NT2/D1 (cell line): Measurements from ENCODE around the gene IFT43.

Experiments
- DNase-seq: peaks from one replicate; pipeline ENCODE4 v3.0.0-alpha.2; 2011; ENCODE audit warnings: low read depth, low spot score
- H3K27me3 ChIP-seq: 2 replicates; pipeline ENCODE4 v1.6.0; 2011; ENCODE audit warnings: mild to moderate bottlenecking; ENCODE audit not compliant: insufficient read length, insufficient read depth
- H3K36me3 ChIP-seq: 2 replicates; pipeline ENCODE4 v1.6.1; 2011; ENCODE audit warnings: mild to moderate bottlenecking, low read length, mixed read lengths; ENCODE audit not compliant: insufficient read depth, insufficient read length
- H3K4me1 ChIP-seq: 2 replicates; pipeline ENCODE4 v1.5.1; 2011; ENCODE audit not compliant: insufficient read depth, insufficient read length
- H3K4me3 ChIP-seq: 2 replicates; pipeline ENCODE4 v1.5.1; 2011; ENCODE audit warnings: low read depth; ENCODE audit not compliant: insufficient read length
- H3K9ac ChIP-seq: 2 replicates; pipeline ENCODE4 v1.6.0; 2011; ENCODE audit warnings: low read depth; ENCODE audit not compliant: insufficient read length
- H3K9me3 ChIP-seq: 2 replicates; pipeline ENCODE4 v1.5.1; 2011; ENCODE audit warnings: mild to moderate bottlenecking, low read length; ENCODE audit not compliant: insufficient read depth
- SUZ12 ChIP-seq: IDR thresholded peaks from 2 replicates; pipeline ENCODE4 v1.6.1; 2011; ENCODE audit not compliant: insufficient read length, insufficient read depth; ENCODE audit errors: extremely low read depth
- YY1 ChIP-seq: IDR thresholded peaks from 2 replicates; pipeline ENCODE4 v1.6.1; 2011; ENCODE audit not compliant: insufficient read length, insufficient read depth
- ZNF274 ChIP-seq: IDR thresholded peaks from 2 replicates; pipeline ENCODE4 v1.6.1; 2011; ENCODE audit warnings: mild to moderate bottlenecking, low read depth, low read length

IFT43 gene

GRCh38 chr14:76089575-76089974 lies 104.0 kb downstream of the IFT43 start:
- Histone ChIP-seq H3K4me3 (no peak overlapping the region), H3K27me3 (no peaks in the 10 kb centered on the region), H3K36me3 (no peaks in the 10 kb centered on the region), H3K9ac (no peak overlapping the region), H3K4me1 (peaks cover 7% of the 10 kb centered on the region), H3K9me3 (no peaks in the 10 kb centered on the region)
- no peak for TF ChIP-seq YY1
- no peak for TF ChIP-seq SUZ12
- TF ChIP-seq ZNF274 = no peak
- no peak for DNase-seq

- Histone ChIP-seq H3K9ac (no peak overlapping the region), H3K4me3 (no peak overlapping the region), H3K36me3 (no peaks in the 10 kb centered on the region), H3K9me3 (no peaks in the 10 kb centered on the region), H3K27me3 (no peaks in the 10 kb centered on the region), H3K4me1 (peaks cover 6% of the 10 kb centered on the region)
- no peak for TF ChIP-seq YY1
- TF ChIP-seq SUZ12 = no peak
- no peak for TF ChIP-seq ZNF274
- DNase-seq = no peak
Measured at GRCh38 chr14:76090616-76091391, 105.2 kb downstream of the IFT43 start.

- Histone ChIP-seq H3K4me3 (no peak overlapping the region), H3K9ac (no peak overlapping the region), H3K9me3 (no peaks in the 10 kb centered on the region), H3K36me3 (no peaks in the 10 kb centered on the region), H3K4me1 (peaks cover 6% of the 10 kb centered on the region), H3K27me3 (no peaks in the 10 kb centered on the region)
- DNase-seq = no peak
- TF ChIP-seq ZNF274 (no peak), SUZ12 (no peak)
Measured at GRCh38 chr14:76093077-76093476, 107.5 kb downstream of the IFT43 start.

- no peak overlapping the region for H3K4me3 ChIP-seq
Measured at GRCh38 chr14:76096257-76096656, 110.7 kb downstream of the IFT43 start.

GRCh38 chr14:76097547-76097946 lies 112.0 kb downstream of the IFT43 start:
- H3K27me3 ChIP-seq = no peaks in the 10 kb centered on the region
- H3K36me3 ChIP-seq = no peaks in the 10 kb centered on the region
- H3K9ac ChIP-seq = no peak overlapping the region
- DNase-seq = no peak
- H3K4me3 ChIP-seq = no peak overlapping the region
- no peaks in the 10 kb centered on the region for H3K9me3 ChIP-seq
- TF ChIP-seq ZNF274 (no peak), YY1 (no peak)
- H3K4me1 ChIP-seq = peaks cover 3% of the 10 kb centered on the region

More at GRCh38 chr14:76096257-76096656, 110.7 kb downstream of the IFT43 start:
- no peak for DNase-seq
- Histone ChIP-seq H3K9ac (no peak overlapping the region), H3K4me1 (peaks cover 3% of the 10 kb centered on the region), H3K27me3 (no peaks in the 10 kb centered on the region), H3K9me3 (no peaks in the 10 kb centered on the region), H3K36me3 (no peaks in the 10 kb centered on the region)
- TF ChIP-seq YY1 (no peak), ZNF274 (no peak), SUZ12 (no peak)

GRCh38 chr14:76098047-76098446 lies 112.5 kb downstream of the IFT43 start:
- H3K27me3 ChIP-seq = no peaks in the 10 kb centered on the region
- no peak for TF ChIP-seq SUZ12
- no peak for TF ChIP-seq ZNF274
- TF ChIP-seq YY1 = no peak
- peaks cover 3% of the 10 kb centered on the region for H3K4me1 ChIP-seq
- no peak overlapping the region for H3K9ac ChIP-seq
- H3K4me3 ChIP-seq = no peak overlapping the region
- DNase-seq = no peak
- no peaks in the 10 kb centered on the region for H3K9me3 ChIP-seq
- no peaks in the 10 kb centered on the region for H3K36me3 ChIP-seq

GRCh38 chr14:76098916-76099675 lies 113.5 kb downstream of the IFT43 start:
- TF ChIP-seq YY1 = no peak
- no peak for TF ChIP-seq ZNF274
- TF ChIP-seq SUZ12 = no peak
- Histone ChIP-seq H3K4me3 (no peak overlapping the region), H3K9ac (no peak overlapping the region), H3K4me1 (peaks cover 5% of the 10 kb centered on the region), H3K27me3 (no peaks in the 10 kb centered on the region), H3K9me3 (no peaks in the 10 kb centered on the region), H3K36me3 (no peaks in the 10 kb centered on the region)
- no peak for DNase-seq
